CD4-positive, alpha-beta T cell treated with Interleukin-17A for 1 hour (primary cell): ENCODE results near the gene DUOX2.
"Not testable (repeated sequence)": the region's sequence is repeated elsewhere in the genome, so short reads cannot be mapped to it uniquely, and the experiment has no call there.

Experiments used
- DNase-seq: peaks from one replicate; pipeline ENCODE4 v3.0.0-alpha.2; 2020

The DUOX2 gene

GRCh38 chr15:45138814-45139765 is 25.1 kb upstream of the DUOX2 start:
- DNase-seq = no peak

DNA sequence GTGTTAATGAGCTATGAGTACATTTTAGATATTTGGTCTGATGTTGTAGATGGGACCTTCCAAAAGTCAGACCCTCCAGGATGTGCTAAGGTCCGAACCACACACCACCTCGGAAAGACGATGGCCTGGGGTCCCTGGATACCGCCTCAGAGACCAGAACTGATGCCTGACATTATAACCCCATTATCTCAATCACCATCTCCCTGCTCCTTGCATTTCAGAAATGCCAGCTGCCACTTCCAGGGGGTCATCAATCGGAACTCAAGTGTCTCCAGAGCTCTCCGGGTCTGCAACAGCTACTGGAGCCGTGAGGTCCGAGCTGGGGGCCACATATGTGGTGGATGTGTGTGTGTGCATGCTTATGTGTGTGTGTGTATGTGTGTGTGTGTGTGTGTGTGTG is 23.7 kb upstream of the DUOX2 start:
- no peak for DNase-seq

- DNase-seq = peak; percentile 7
Observed at GRCh38 chr15:45136378-45136764, 22.4 kb upstream of the DUOX2 start.

GRCh38 chr15:45135705-45136377 is 21.9 kb upstream of the DUOX2 start:
- DNase-seq = not testable (repeated sequence)

- DNase-seq = peak; percentile 10
Observed at GRCh38 chr15:45134682-45135604, 21.0 kb upstream of the DUOX2 start.

DNA sequence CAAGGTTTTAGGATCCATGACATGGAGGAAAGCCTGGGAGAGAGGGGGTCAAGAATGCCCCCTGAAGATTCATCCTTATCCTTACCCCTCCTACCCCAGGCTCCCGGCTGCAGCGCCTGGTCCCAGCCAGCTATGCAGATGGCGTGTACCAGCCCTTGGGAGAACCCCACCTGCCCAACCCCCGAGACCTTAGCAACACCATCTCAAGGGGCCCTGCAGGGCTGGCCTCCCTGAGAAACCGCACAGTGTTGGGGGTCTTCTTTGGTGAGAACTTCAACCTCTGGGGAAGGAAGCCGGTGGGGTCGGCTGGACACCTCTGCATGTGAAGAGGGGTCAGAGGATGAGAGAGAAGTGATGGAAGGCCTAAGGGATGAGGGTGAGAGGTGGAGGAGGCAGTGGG is 20.1 kb upstream of the DUOX2 start:
- DNase-seq = no peak

GRCh38 chr15:45133561-45133920 is 19.6 kb upstream of the DUOX2 start:
- no peak for DNase-seq

DNA sequence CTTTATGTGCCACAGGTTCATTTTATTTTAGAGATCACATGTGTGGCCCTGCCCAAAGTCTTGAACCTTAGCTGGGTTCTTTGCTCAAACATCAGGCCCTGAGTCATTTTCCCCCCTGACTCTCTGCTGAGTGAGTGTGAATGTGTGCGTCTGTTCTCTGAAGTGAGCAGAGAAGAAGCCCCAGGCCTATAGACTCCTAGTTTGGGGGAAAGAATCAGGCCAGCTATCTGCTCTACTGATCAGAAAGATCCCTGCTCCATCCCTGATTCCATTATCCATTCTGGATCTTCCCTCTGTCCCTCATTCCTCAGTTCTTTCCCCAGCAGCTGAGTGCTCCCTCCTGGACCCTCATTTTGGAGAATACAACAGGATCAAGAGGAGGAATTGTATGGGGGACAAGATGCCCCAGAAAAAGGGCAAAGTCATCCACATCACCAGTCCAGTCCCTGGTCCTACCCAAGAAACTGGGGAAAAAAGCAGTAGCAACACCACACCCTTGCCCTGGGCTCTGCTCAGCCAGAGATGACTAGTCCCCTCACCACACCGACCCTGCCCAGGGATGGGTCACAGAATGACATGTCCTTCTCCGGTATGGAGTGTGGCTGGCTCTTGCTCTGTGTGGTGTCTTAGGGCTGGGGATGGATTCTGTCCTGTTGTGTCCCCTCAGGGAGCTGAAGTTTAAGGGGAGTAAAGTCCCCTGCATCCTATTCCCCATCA is 19.0 kb upstream of the DUOX2 start:
- DNase-seq = no peak

GRCh38 chr15:45131510-45131909 is 17.5 kb upstream of the DUOX2 start:
- DNase-seq = no peak

- DNase-seq = no peak
Observed at GRCh38 chr15:45130291-45131000, 16.5 kb upstream of the DUOX2 start.

GRCh38 chr15:45129651-45130129 is 15.7 kb upstream of the DUOX2 start, which contains the start of the genes DUOX1 and DUOXA1:
Gene DUOX1 (plus strand): TSS chr15:45129994. CDS start chr15:45131967, 1,973 bp downstream.
Gene DUOXA1 (minus strand): TSS chr15:45129879. CDS start chr15:45123014, 6,865 bp downstream.
- peak; percentile 6 for DNase-seq

DNA sequence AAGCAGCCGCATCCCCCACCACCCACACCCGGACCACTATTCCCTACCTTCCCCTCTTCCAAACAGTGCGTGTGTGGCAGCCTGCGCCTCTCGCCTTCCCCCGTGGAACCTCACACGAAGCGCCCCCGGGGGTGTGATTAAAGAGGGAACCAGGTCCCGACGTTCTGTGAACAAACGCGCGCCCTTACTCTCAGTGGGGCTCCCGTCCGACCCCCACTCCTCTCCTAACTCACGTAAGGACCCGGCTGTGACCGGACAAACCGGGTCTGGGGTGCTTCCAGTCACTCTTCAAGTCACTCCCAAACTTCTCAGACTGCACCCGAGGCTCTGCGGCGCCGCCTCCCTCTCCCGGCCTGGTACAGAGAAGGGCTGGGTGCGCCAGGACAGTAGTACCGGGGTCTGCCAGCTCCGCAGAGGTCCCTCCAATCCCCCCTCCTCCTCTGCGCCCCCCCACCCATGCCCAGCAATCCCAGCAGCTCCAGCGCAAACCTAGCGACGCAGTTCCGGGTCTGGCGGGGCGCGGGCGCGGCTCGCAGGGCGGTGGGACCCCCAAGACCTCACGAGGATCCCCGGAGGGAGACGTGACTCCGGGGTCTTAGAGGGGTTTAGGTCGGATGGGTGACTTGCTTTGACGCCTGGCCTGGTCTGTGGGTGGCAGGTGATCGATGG is 15.1 kb upstream of the DUOX2 start:
- DNase-seq = no peak

- DNase-seq = peak; percentile 66
Observed at GRCh38 chr15:45126535-45127158, 12.7 kb upstream of the DUOX2 start.

DNA sequence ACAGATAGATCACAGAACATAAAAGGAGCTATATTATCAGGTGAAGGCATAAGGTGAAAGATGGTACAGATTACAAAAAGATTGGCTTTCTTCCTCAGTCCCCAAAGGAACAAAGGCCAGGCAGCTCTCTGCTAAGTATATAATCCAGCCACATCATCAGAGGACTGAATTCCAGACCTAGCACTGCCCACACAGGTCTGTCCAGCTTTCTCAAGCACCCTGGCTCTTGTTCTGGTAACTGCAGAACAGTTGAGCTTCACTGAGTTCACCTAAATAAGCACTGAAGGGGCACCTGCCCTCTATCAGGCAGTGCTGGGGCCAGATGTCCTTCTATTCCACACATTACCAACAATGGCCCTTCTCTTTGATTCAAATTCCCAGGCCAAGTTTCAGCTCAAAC is 9.4 kb upstream of the DUOX2 start:
- DNase-seq = no peak

DNA sequence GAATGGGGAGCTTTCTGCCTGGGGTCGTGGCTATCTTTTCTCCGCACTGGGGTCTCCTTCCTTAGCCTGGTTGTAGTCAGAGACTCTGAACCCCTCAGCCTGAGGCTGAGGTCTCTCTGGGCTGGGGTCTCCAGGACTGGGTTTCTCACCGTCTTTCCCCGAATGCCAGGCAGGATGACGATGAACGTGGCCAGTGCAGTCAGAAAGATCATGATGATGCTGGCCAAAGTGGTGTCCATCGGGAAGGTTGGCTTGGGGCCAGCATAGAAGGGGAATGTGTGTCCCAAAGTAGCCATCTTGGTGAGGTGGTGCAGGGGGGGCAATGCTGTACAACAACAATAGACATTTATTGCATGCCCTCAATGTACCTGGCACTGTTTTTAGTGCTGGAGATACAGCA is 8.7 kb upstream of the DUOX2 start:
- DNase-seq = no peak

- DNase-seq = no peak
Observed at GRCh38 chr15:45121706-45122417, 7.9 kb upstream of the DUOX2 start.

GRCh38 chr15:45121020-45121419 is 7.0 kb upstream of the DUOX2 start:
- no peak for DNase-seq

DNA sequence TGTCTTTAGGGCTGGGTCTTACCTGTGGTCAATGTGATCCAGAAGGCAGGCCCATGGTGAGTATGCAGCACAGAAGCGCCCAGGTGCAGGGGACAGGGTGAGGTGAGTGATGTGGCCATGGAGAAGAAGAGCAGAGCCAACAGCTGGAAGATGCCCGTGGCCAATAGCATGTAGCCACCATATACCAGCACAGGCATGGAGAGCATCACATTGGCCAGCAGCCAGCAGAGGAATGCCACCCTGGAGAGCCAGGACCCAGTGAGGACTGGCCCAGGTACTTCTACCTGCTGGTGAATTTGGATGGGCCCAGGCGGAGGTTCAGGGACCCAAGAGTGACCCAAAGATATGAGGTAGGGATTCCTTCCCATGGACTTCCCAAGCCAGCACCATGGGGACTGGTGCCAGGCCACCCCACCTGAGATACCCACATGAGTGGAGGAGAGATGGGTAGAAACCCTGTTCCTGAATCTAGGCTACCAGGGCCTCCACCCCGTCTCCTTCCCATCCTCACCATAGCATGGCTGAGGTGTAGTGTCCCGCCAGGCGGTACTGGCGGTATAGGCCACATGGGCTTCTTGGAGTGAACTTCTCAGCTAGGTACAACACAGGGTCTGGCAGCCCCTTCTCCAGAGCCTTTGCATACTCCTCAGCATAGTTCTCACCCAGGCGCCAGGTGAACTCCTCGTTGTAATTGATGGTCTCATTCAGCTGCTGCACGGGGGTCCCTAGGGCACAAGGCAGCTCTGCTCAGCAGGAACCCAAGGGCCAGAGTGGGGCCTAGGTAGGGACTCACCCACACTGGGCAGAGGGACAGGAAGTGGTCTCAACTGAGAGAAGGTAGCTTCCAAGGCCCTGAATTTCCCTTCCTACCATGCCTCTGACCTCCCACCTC is 6.4 kb upstream of the DUOX2 start:
- DNase-seq = no peak

GRCh38 chr15:45118996-45119395 is 5.0 kb upstream of the DUOX2 start:
- no peak for DNase-seq
